GM21529 (cell line): ENCODE measurements around the gene EPB41L4A.
"Not testable (repeated sequence)": the region's sequence is repeated elsewhere in the genome, so short reads cannot be mapped to it uniquely, and the experiment has no call there.

Experiments
- ATAC-seq: cut with Tn5 transposase; IDR thresholded peaks from one replicate; pipeline ENCODE4 v1.9.1; 2021; ENCODE audit not compliant: unreplicated experiment

The EPB41L4A gene

DNA sequence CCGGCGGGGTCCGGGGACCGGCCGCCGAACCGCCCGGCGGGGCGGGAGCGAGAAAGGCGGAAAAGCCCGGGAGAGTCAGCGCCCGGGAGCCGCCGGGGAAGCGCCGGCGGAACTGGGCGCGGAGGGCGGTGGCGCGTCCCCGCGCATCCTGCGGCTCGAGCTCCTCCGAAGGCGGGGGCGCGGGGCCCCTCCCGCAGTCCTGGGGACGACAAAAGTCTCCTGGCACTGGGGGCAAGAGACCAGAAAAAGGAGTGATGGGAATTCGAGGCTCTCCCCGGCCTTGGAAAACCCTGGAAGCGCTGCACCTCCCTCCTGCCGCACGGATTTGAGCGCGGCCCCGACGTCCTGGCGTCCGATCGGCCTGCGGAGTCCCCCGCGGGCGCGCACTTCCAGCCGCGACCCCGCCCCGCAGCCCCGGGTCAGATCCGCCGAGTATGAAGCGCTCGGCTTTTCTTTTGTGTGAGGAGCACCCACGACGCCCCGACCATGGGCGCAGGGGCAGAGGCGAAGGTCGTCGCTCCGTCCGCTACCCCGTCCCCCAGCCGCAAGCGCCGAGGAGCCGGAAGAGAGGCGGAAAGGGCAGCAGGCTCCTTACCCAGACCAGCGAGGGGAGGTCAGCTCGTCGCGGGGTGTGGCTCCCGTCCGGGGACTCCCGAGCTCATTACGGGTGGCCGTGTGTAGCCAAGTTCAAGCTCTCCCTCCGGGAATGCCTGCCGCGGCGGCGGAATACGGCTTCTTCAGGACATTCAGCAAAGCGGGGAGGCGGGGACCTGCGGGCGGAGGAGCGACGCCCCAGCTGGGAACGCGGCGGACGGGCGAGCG, at the start of gene EPB41L4A:
TSS of gene EPB41L4A (minus strand) at position 114 of the 822 bp plus-strand sequence. CDS start 238 bp downstream, outside the sequence.
- peak; percentile 15 for ATAC-seq

DNA sequence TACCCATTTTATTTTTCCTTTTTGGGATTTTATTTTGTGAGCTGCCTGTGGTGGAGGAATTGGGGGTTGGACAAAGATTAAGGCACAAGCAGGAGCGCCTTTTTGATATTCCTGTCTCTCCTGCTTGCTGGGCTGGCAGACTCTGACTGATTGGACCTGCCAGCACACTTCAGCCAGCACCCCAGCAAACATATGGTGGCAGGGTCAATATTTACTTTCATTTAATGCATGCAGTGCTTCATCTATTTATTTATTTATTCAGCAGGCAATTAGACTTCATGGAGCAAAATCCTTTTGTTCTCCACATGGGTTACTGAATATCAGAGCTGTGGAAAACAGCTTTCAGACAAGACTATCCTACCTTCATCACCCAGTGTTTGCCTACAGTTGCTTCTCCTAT, 48.4 kb upstream of the EPB41L4A start:
- no peak for ATAC-seq

DNA sequence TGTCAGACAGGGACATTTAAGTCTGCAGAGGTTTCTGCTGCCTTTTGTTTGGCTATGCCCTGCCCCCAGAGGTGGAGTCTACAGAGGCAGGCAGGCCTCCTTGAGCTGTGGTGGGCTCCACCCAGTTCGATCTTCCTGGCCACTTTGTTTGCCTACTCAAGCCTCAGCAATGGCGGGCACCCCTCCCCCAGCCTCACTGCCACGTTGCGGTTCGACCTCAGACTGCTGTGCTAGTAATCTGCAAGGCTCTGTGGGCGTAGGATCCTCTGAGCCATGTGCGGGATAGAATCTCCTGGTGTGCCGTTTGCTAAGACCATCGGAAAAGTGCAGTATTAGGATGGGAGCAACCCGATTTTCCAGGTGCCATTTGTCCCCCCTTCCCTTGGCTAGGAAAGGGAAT, 47.2 kb upstream of the EPB41L4A start:
- not testable (repeated sequence) for ATAC-seq

- ATAC-seq, result not testable (repeated sequence)
These were observed 28.2 kb upstream of the EPB41L4A start for GRCh38 chr5:112447187-112447760.

GRCh38 chr5:112445626-112446350, 26.7 kb upstream of the EPB41L4A start:
- no peak for ATAC-seq

- ATAC-seq, result not testable (repeated sequence)
These were observed 24.9 kb upstream of the EPB41L4A start for GRCh38 chr5:112443932-112444331.

- ATAC-seq, result no peak
These were observed 21.0 kb upstream of the EPB41L4A start for GRCh38 chr5:112440031-112440430.

DNA sequence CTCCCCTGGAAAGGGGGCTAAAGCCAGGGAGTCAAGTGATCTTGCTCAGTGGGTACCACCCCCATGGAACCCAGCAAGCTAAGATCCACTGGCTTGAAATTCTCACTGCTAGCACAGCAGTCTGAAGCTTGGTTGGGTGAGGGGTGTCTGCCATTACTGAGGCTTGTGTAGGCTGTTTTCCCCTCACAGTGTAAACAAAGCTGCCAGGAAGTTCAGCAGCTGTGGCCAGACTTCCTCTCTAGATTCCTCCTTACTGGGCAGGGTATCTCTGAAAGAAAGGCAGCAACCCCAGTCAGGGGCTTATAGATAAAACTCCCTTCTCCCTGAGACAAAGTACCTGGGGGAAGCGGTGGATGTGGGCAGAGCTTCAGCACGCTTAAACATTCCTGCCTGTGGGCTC, 17.1 kb upstream of the EPB41L4A start:
- ATAC-seq, result no peak

DNA sequence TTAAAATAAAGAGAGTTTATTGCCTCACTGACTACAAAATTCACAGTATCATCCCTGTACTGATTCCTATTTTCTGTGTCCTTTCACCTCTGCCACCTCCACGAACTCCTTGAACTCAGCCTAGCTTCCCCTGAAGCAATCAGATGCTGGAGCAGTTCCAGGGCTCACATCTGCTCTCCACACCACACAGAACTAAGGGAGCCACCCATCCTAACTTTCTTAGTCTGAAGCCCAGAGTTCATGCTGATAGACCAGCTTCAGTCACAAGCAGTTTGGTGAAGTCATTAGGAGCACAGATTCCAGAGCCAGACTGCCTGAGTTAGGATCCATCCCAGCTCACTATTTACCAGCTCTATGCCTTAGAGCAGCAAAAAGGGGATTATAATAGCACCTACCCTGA, 15.6 kb upstream of the EPB41L4A start:
- ATAC-seq, result no peak

- ATAC-seq, result not testable (repeated sequence)
These were observed 7.1 kb upstream of the EPB41L4A start for GRCh38 chr5:112426202-112426601.

- peak; percentile 85 for ATAC-seq
These were observed 1.1 kb upstream of the EPB41L4A start for GRCh38 chr5:112419986-112420864.

GRCh38 chr5:112418659-112419163, 366 bp downstream of the EPB41L4A start:
- no peak for ATAC-seq

DNA sequence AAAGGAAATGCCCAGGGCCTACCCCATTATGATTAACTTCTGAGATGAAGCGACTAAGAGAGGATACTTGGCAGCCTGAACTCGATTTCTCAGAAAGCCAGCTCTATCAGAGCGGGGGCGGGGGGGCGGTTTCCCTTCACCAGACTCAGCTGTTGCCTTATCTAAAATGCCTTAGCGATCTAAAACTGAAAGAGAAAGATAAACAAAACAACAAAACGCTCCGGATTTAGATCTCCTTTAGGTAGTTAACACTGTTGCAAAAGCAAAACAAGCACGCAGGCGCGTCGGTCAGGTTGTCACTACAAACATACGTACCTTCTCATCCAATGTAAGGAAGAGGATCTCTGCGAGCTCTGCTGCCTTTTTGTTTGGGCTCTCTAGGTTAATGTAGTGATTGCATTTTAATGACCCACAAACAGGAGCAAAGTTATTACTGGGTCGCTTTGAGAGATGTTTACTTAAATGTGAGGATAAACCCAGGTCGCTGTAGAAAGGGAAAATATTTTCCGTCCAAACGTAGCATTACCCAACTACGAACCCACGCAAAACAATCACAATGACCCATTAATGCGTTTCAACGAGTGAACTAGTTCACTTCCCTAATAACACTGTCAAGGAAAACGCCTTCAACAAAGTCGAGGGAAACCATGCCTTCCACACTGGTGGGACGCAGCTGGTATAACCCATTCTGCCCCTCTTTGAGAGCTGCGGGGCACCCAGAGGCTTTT, 982 bp downstream of the EPB41L4A start:
- ATAC-seq, result peak; percentile 35

DNA sequence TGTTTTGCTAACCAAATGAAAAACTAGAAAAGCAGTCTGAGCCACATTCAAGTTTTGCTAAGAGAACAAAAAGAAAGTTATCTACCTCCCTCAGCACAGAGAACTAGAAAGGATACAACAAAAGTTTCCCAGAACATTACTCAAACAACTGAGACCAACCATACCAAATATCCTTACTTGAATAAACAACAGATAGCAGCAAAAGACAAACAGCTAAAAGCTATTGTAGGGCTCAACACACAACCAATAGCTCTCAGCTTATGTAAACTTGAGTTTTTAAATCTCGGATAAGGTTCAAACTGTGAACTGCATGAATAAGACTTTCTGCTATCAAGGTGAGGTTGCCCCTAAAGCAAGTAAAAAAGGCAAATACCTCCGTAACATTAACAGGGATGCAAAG, 3.5 kb downstream of the EPB41L4A start:
- no peak for ATAC-seq

DNA sequence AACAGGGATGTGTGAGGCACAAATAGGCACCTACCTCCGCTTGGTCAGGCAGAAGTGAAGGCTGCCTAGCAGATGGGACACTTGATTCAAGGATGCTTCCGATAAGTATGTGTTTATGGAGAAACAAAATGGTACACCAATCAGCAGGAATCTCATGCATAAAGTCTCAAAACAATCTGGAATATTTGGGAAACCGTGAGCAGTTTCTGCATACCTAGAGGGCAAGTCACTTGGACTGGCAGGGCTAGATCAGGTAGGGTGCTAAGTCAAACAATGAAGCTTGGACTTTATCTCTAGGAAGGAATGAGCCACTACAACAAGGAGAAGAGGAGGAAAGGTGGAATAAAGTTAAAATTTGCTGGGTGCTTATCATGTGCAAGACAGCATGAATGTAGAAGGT, 5.5 kb downstream of the EPB41L4A start:
- no peak for ATAC-seq

- ATAC-seq, result no peak
These were observed 6.7 kb downstream of the EPB41L4A start for GRCh38 chr5:112412346-112412745.

- no peak for ATAC-seq
These were observed 7.2 kb downstream of the EPB41L4A start for GRCh38 chr5:112411903-112412302.

DNA sequence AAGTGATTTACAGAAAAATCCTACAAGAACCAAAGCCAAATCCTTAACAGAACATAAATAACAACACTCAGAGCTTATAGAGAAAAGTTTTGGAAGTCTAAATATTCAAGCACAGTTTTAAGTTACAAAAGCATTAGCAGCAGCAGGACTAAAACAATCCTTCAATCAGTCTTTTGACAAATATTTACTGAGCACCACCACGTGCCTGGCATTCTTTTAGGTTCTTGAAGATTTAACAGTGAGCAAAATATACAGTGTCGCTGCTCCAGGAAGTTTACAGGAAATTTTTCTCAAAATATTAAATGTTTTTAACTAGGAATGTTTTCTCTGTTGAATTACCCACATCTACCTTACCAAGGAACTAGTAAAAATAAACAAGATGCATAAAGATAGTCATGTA, 11.4 kb downstream of the EPB41L4A start:
- no peak for ATAC-seq

DNA sequence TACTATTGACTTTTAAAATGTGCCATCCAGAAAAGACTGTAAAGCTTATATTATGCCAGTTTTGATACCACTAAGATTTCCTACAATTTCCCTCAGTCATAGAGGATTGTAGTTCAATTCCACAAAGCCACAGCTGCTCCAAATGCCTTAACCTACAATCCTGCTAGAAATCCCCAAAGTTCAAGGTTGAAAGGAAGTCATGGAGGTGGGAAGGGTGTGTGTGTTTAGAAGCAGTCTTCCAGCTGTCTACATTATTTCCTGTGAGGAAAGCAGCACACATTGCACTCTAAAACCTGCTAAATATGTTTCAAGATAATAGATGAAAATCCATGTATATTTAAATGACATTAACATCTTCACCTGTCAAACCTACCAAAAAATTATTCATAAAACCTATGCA, 11.8 kb downstream of the EPB41L4A start:
- ATAC-seq, result no peak

GRCh38 chr5:112403069-112403468, 16.0 kb downstream of the EPB41L4A start:
- no peak for ATAC-seq
